GM10248 (cell line): Measurements from ENCODE around the gene NEU4.
"Not testable (repeated sequence)": the region's sequence is repeated elsewhere in the genome, so short reads cannot be mapped to it uniquely, and the experiment has no call there.

ENCODE experiments used
- CTCF ChIA-PET: fragments of 300-600 bp; sonication (Branson Sonifier 250); formaldehyde crosslinking; extraction: SDS; loops from one replicate; lab custom pipeline; 2021; ENCODE audit warnings: antibody characterized with exemption; lab: Yijun Ruan, JAX
- POLR2A ChIA-PET: fragments of 350-650 bp; sonication (Branson Sonifier 250); formaldehyde crosslinking; extraction: SDS; loops from one replicate; lab custom pipeline; 2020; ENCODE audit warnings: antibody characterized with exemption; lab: Yijun Ruan, JAX
- DNase-seq: peaks from one replicate; pipeline ENCODE4 v3.0.0; 2012; ENCODE audit errors: extremely low spot score
- CTCF ChIP-seq: IDR thresholded peaks from 2 replicates; pipeline ENCODE4 v1.5.1; 2012; ENCODE audit warnings: mild to moderate bottlenecking, low read depth; ENCODE audit errors: extremely low read depth, missing control alignments, control extremely low read depth

NEU4 gene

GRCh38 chr2:241796209-241796608 is 12.8 kb upstream of the NEU4 start:
- CTCF ChIA-PET = interaction anchor here (1.7 kb wide), 1 partner anchor 8 kb away, joined by 4 read pairs; no protein-coding TSS in a partner anchor
- POLR2A ChIA-PET = no interaction called here
- DNase-seq = peak; percentile 9
- TF ChIP-seq CTCF = no peak

DNA sequence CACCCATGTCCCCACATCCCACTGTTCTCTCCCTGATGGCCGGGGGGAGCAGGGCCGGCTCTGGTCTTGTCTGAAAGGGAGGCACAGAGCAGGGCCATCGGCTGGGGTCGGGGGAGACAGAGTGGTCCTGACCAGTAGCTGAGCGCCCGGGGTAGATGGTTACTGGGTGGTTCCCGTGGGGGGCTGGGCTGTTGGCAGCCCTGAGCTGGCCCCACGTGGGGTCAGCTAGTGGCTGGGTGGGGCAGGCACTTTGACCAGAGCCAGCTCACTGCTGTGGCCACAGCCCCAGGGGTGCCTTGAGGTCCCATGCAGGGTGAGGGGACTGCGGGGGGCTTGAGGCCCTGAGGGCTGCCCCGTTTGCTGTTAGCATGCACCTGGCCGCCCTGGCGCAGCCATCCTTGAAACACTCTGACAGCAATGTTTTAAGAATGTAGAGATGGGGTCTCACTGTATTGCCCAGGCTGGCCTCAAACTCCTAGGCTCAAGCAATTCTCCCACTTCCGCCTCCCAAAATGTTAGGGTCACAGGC is 12.3 kb upstream of the NEU4 start:
- DNase-seq = no peak
- ChIA-PET POLR2A (no interaction called here), CTCF (interaction anchor here (1.7 kb wide), 1 partner anchor 8 kb away, joined by 4 read pairs; no protein-coding TSS in a partner anchor)
- no peak for TF ChIP-seq CTCF

- DNase-seq = peak; percentile 22
- TF ChIP-seq CTCF = no peak
- ChIA-PET CTCF (no interaction called here), POLR2A (no interaction called here)
Measured at GRCh38 chr2:241797441-241798080, 11.4 kb upstream of the NEU4 start.

DNA sequence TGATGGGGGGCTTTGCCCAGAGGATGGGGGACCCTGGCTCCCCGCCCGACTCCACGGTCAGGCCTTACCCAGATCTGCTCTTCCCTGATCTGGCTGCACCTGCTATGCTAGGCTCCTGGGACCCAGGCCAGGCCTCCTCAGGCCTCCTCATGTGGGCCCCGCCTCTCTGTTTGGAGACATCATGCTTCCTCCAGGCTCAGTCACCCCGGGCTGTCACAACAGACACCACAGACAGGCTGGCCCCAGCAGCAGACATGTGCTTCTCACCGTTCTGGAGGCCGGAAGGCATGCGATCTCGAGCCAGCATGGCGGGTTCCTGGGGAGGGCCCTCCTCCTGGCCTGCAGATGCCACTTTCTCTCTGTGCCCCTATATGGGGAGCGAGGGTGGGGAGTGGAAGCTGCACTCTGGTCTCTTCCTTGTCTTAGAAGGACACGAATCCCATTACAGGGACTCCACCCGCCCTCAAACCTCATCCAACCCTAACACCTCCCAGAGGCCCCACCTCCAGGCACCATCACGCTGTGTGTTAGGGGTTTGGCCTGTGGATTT is 10.8 kb upstream of the NEU4 start:
- no peak for TF ChIP-seq CTCF
- CTCF ChIA-PET = no interaction called here
- DNase-seq = peak; percentile 11
- POLR2A ChIA-PET = no interaction called here

DNA sequence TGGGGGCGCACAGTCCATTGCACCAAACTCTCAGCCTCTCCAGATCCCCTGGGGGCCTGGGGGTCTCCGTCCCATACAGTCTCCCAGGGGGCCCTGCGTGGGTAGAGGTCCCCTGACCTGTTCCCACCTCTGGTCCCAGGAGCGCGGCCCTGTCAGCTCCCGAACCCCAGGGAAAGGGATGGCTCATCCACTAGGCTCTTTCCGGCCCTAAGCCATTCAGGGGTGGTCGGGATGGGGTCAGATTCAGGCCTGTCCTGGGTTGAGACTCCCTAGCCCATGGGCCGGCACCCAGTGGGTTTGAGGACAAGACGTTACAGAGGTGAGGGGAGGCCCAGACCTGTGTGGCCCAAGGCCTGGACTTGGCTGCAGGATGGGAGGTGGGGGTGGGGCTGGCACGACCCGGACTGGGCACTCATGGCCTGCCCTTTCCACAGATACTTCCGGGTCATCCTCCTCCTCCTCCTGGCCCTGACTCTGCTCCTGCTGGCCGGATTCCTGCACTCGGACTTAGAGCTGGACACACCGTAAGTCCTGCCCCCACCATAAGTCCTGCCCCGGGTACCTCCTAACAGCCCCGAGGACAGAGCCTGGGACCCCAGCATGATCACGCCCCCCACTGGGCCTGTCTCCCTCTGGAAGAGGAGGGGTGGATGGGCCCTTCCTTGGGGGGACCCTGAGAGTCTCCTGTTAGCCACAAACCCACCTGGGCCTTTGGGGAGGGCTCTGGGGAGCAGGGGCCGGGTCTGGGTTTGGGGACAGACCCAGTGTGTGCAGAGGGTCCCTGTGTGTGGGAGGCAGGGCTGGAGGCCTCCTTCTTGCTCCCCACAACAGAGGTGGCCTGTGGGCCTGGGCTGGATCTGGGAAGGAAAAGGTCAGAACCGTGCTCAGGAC is 10.1 kb upstream of the NEU4 start:
- ChIA-PET POLR2A (no interaction called here), CTCF (no interaction called here)
- DNase-seq = peak; percentile 13
- TF ChIP-seq CTCF = no peak

GRCh38 chr2:241799522-241800197 is 9.3 kb upstream of the NEU4 start:
- TF ChIP-seq CTCF = no peak
- DNase-seq = peak; percentile 9
- ChIA-PET CTCF (no interaction called here), POLR2A (no interaction called here)

DNA sequence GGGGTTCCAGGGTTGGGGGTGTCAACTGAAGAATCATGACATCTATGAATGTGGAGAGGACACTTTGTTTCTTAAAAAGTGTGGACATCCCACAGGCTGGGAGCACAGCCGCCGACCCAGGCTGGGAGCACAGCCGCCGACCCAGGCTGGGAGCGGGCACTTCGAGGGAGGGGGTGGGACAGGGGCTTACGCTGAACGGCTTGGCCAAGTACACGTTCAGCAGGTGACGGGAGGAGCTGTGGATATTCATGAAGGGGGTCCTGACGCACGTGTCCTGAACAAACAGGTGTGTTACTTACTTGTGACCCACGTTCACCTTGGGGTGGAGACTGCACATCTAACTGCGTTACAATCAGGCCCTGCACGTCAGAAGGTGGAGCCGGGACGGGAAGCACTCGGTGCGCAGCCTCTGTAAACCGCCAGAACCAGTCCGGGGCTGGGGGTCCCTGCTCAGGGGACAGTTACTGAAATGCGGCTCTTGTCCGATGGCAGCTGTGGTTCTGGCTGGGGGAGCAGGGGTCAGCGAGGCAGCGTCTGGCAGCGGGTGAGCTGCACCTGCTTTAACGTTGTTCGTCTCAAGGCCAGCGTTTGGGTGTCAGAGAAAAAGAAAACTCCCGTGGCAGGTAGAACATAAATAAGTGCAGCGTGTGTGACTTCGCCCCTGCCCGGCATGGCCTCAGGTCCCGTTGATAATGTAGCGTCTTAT is 8.6 kb upstream of the NEU4 start:
- CTCF ChIA-PET, POLR2A ChIA-PET: not testable (repeated sequence)

More for the DNA sequence above, 8.6 kb upstream of the NEU4 start:
- DNase-seq = not testable (repeated sequence)
